Activated CD4-positive, alpha-beta memory T cell treated with anti-CD3 and anti-CD28 coated beads for 36 hours (primary cell): ENCODE results near the gene RAB6A. TPM values are rescaled to one million over a fixed set of nuclear protein-coding genes. Genes with fewer than 3 reads are reported as not detected.
"Not testable (repeated sequence)": the region's sequence is repeated elsewhere in the genome, so short reads cannot be mapped to it uniquely, and the experiment has no call there.

Experiments used
- CTCF ChIA-PET: fragments of 350-600 bp; sonication (Branson Sonifier 250); formaldehyde crosslinking; loops from one replicate; lab custom pipeline; 2021; ENCODE audit warnings: antibody characterized with exemption, inconsistent platforms; lab: Charles Lee
- POLR2A ChIA-PET: fragments of 350-600 bp; sonication (Branson Sonifier 250); formaldehyde crosslinking; loops from one replicate; lab custom pipeline; 2021; ENCODE audit warnings: antibody characterized with exemption; lab: Charles Lee
- DNase-seq: peaks from one replicate; pipeline ENCODE4 v3.0.0-alpha.2; 2020
- H3K27ac Mint-ChIP-seq: one replicate; pipeline ENCODE4 v1.8.0; 2021; ENCODE audit warnings: mixed read lengths
- H3K27me3 Mint-ChIP-seq: one replicate; pipeline ENCODE4 v1.8.0; 2021; ENCODE audit warnings: mixed read lengths
- H3K36me3 Mint-ChIP-seq: one replicate; pipeline ENCODE4 v1.8.0; 2021; ENCODE audit warnings: mixed read lengths
- H3K4me1 Mint-ChIP-seq: one replicate; pipeline ENCODE4 v1.8.0; 2021; ENCODE audit warnings: low read depth, mixed read lengths
- H3K4me3 Mint-ChIP-seq: one replicate; pipeline ENCODE4 v1.8.0; 2021; ENCODE audit warnings: mild to moderate bottlenecking, mixed read lengths
- H3K9me3 Mint-ChIP-seq: one replicate; pipeline ENCODE4 v1.8.0; 2021; ENCODE audit warnings: mixed read lengths
- intact Hi-C: fragments of 100-400 bp; cut with micrococcal nuclease; formaldehyde crosslinking; loops from one replicate; pipeline ENCODE4 v1.15.1; 2023
- total RNA-seq, 2 experiments: library from RNA; stranded (reverse); gene quantifications; one replicate each; pipeline ENCODE4 v1.2.3, GENCODE V29; 2021

Gene RAB6A
- total RNA-seq, 2 experiments from 2014 or later, result 66.0 to 71.0 TPM

GRCh38 chr11:73747762-73748161 lies 13.1 kb downstream of the RAB6A start:
- Mint-ChIP-seq H3K9me3 (no peaks in the 10 kb centered on the region), H3K4me3 (no peak overlapping the region), H3K4me1 (peaks cover 28% of the 10 kb centered on the region), H3K36me3 (no peaks in the 10 kb centered on the region), H3K27me3 (no peaks in the 10 kb centered on the region), H3K27ac (no peak overlapping the region)
- CTCF ChIA-PET, result no interaction called here
- intact Hi-C loops, result no loop called here
- POLR2A ChIA-PET, result interaction anchor here (0.8 kb wide), 1 partner anchor 43 kb away, joined by 3 read pairs; no protein-coding TSS in a partner anchor
- no peak for DNase-seq

GRCh38 chr11:73746701-73747100 lies 14.2 kb downstream of the RAB6A start:
- ChIA-PET POLR2A (interaction anchor here (1.3 kb wide), 1 partner anchor 51 kb away, joined by 3 read pairs; no protein-coding TSS in a partner anchor), CTCF (interaction anchor here (0.7 kb wide), 1 partner anchor 53 kb away, joined by 3 read pairs; no protein-coding TSS in a partner anchor)
- H3K27me3 Mint-ChIP-seq, result no peaks in the 10 kb centered on the region
- H3K4me1 Mint-ChIP-seq, result peaks cover 19% of the 10 kb centered on the region
- no peaks in the 10 kb centered on the region for H3K36me3 Mint-ChIP-seq
- DNase-seq, result no peak
- intact Hi-C loops, result no loop called here
- H3K27ac Mint-ChIP-seq, result no peak overlapping the region
- no peaks in the 10 kb centered on the region for H3K9me3 Mint-ChIP-seq
- no peak overlapping the region for H3K4me3 Mint-ChIP-seq

- CTCF ChIA-PET, result no interaction called here
Measured at GRCh38 chr11:73743045-73743444, 17.8 kb downstream of the RAB6A start.

GRCh38 chr11:73735959-73736358 lies 24.9 kb downstream of the RAB6A start:
- H3K4me3 Mint-ChIP-seq, DNase-seq, H3K27ac Mint-ChIP-seq, CTCF ChIA-PET, H3K36me3 Mint-ChIP-seq, H3K27me3 Mint-ChIP-seq, intact Hi-C loops, POLR2A ChIA-PET, H3K9me3 Mint-ChIP-seq: not testable (repeated sequence)
- H3K4me1 Mint-ChIP-seq, result peaks cover 23% of the 10 kb centered on the region

More at GRCh38 chr11:73743045-73743444, 17.8 kb downstream of the RAB6A start:
- POLR2A ChIA-PET, result no interaction called here
- H3K27ac Mint-ChIP-seq, result no peak overlapping the region
- H3K36me3 Mint-ChIP-seq, result peaks cover 3% of the 10 kb centered on the region
- H3K4me1 Mint-ChIP-seq, result peaks cover 12% of the 10 kb centered on the region
- H3K9me3 Mint-ChIP-seq, result no peaks in the 10 kb centered on the region
- no peak overlapping the region for H3K4me3 Mint-ChIP-seq
- no peak for DNase-seq
- H3K27me3 Mint-ChIP-seq, result no peaks in the 10 kb centered on the region
- intact Hi-C loops, result no loop called here

GRCh38 chr11:73734993-73735392 lies 25.9 kb downstream of the RAB6A start:
- Mint-ChIP-seq H3K36me3 (peaks cover 5% of the 10 kb centered on the region), H3K4me1 (peaks cover 25% of the 10 kb centered on the region)
- POLR2A ChIA-PET, result no interaction called here

GRCh38 chr11:73734011-73734410 lies 26.9 kb downstream of the RAB6A start:
- H3K36me3 Mint-ChIP-seq, result peaks cover 13% of the 10 kb centered on the region
- H3K4me1 Mint-ChIP-seq, result peaks cover 32% of the 10 kb centered on the region
- POLR2A ChIA-PET, H3K9me3 Mint-ChIP-seq, CTCF ChIA-PET, H3K27ac Mint-ChIP-seq, intact Hi-C loops, H3K4me3 Mint-ChIP-seq, DNase-seq, H3K27me3 Mint-ChIP-seq: not testable (repeated sequence)

More at GRCh38 chr11:73734993-73735392, 25.9 kb downstream of the RAB6A start:
- no peaks in the 10 kb centered on the region for H3K27me3 Mint-ChIP-seq
- no peak for DNase-seq
- no peaks in the 10 kb centered on the region for H3K9me3 Mint-ChIP-seq
- H3K4me3 Mint-ChIP-seq, result no peak overlapping the region
- no peak overlapping the region for H3K27ac Mint-ChIP-seq
- CTCF ChIA-PET, result no interaction called here
- intact Hi-C loops, result no loop called here

GRCh38 chr11:73732936-73733335 lies 27.9 kb downstream of the RAB6A start:
- H3K27ac Mint-ChIP-seq, POLR2A ChIA-PET, H3K9me3 Mint-ChIP-seq, intact Hi-C loops, H3K4me3 Mint-ChIP-seq, DNase-seq, H3K27me3 Mint-ChIP-seq: not testable (repeated sequence)
- H3K4me1 Mint-ChIP-seq, result peaks cover 39% of the 10 kb centered on the region
- H3K36me3 Mint-ChIP-seq, result peaks cover 14% of the 10 kb centered on the region
- CTCF ChIA-PET, result interaction anchor here (0.6 kb wide), 1 partner anchor 48 kb away, joined by 3 read pairs; no protein-coding TSS in a partner anchor

GRCh38 chr11:73729594-73730206 lies 31.2 kb downstream of the RAB6A start:
- no peaks in the 10 kb centered on the region for H3K27me3 Mint-ChIP-seq
- CTCF ChIA-PET, result interaction anchor here (0.7 to 1.1 kb wide), 2 partner anchors 293 to 491 kb away, joined by 3 read pairs; no protein-coding TSS in a partner anchor
- peaks cover 37% of the 10 kb centered on the region for H3K4me1 Mint-ChIP-seq
- peaks cover 27% of the 10 kb centered on the region for H3K36me3 Mint-ChIP-seq
- intact Hi-C loops, result no loop called here
- H3K27ac Mint-ChIP-seq, result no peak overlapping the region
- POLR2A ChIA-PET, result no interaction called here
- DNase-seq, result peak; percentile 22
- H3K4me3 Mint-ChIP-seq, result no peak overlapping the region
- H3K9me3 Mint-ChIP-seq, result no peaks in the 10 kb centered on the region

- Mint-ChIP-seq H3K4me3 (no peak overlapping the region), H3K9me3 (no peaks in the 10 kb centered on the region), H3K4me1 (peaks cover 33% of the 10 kb centered on the region), H3K36me3 (peaks cover 27% of the 10 kb centered on the region), H3K27ac (no peak overlapping the region), H3K27me3 (no peaks in the 10 kb centered on the region)
- CTCF ChIA-PET, result no interaction called here
- DNase-seq, result no peak
- POLR2A ChIA-PET, result no interaction called here
- intact Hi-C loops, result no loop called here
Measured at GRCh38 chr11:73728000-73728399, 32.9 kb downstream of the RAB6A start.

- intact Hi-C loops, result no loop called here
- Mint-ChIP-seq H3K27me3 (no peaks in the 10 kb centered on the region), H3K36me3 (peaks cover 29% of the 10 kb centered on the region), H3K27ac (no peak overlapping the region), H3K4me1 (peaks cover 32% of the 10 kb centered on the region), H3K9me3 (no peaks in the 10 kb centered on the region), H3K4me3 (no peak overlapping the region)
- POLR2A ChIA-PET, result no interaction called here
- DNase-seq, result no peak
- CTCF ChIA-PET, result no interaction called here
Measured at GRCh38 chr11:73726825-73727224, 34.0 kb downstream of the RAB6A start.

GRCh38 chr11:73717136-73717535 lies 43.7 kb downstream of the RAB6A start:
- Mint-ChIP-seq H3K27me3 (no peaks in the 10 kb centered on the region), H3K4me3 (no peak overlapping the region), H3K36me3 (peaks cover 10% of the 10 kb centered on the region), H3K27ac (no peak overlapping the region), H3K4me1 (peaks cover 6% of the 10 kb centered on the region), H3K9me3 (no peaks in the 10 kb centered on the region)
- intact Hi-C loops, result no loop called here
- DNase-seq, result no peak
- POLR2A ChIA-PET, result no interaction called here
- CTCF ChIA-PET, result no interaction called here

- POLR2A ChIA-PET, result no interaction called here
- H3K27me3 Mint-ChIP-seq, result no peaks in the 10 kb centered on the region
- DNase-seq, result no peak
- peaks cover 6% of the 10 kb centered on the region for H3K4me1 Mint-ChIP-seq
- intact Hi-C loops, result no loop called here
- peak overlapping the region; percentile 13 for H3K27ac Mint-ChIP-seq
- CTCF ChIA-PET, result no interaction called here
- peaks cover 7% of the 10 kb centered on the region for H3K36me3 Mint-ChIP-seq
- no peaks in the 10 kb centered on the region for H3K9me3 Mint-ChIP-seq
- no peak overlapping the region for H3K4me3 Mint-ChIP-seq
Measured at GRCh38 chr11:73716153-73717056, 44.5 kb downstream of the RAB6A start.
